Measurements from ENCODE around the gene LENEP. TPM values are rescaled to one million over a fixed set of nuclear protein-coding genes. Genes with fewer than 3 reads are reported as not detected.

Gene LENEP
- total RNA-seq, 1 experiment from 2014 or later: 0.50 TPM

- H3K27ac Mint-ChIP-seq (ENCODE audit: unreplicated experiment): peak overlapping the region; percentile 45
- H3K4me3 Mint-ChIP-seq (ENCODE audit: unreplicated experiment): no peak overlapping the region
- peaks cover 62% of the 10 kb centered on the region for H3K36me3 Mint-ChIP-seq (ENCODE audit: insufficient read depth, unreplicated experiment)
Measured at GRCh38 chr1:155019377-155020245, 26.2 kb downstream of the LENEP start.

GRCh38 chr1:155022136-155022926, 28.9 kb downstream of the LENEP start:
- DNase-seq: no peak
- no peak for TF ChIP-seq CTCF (IDR thresholded peaks at IDR 0.05; ENCODE audit: insufficient read depth in 1 of 2, low read depth in 1 of 2, low read length in 1 of 2, severe bottlenecking in 1 of 2, unreplicated experiment in 1 of 2)
- Mint-ChIP-seq H3K27me3 (ENCODE audit: insufficient read depth, unreplicated experiment) (no peaks in the 10 kb centered on the region), H3K4me3 (ENCODE audit: unreplicated experiment) (peak overlapping the region; percentile 7), H3K4me1 (ENCODE audit: low read depth, unreplicated experiment) (peaks cover 35% of the 10 kb centered on the region), H3K9me3 (ENCODE audit: unreplicated experiment) (no peaks in the 10 kb centered on the region), H3K27ac (ENCODE audit: unreplicated experiment) (peak overlapping the region; percentile 29), H3K36me3 (ENCODE audit: insufficient read depth, unreplicated experiment) (peaks cover 43% of the 10 kb centered on the region)
- POLR2A ChIA-PET: no interaction called here
- no peaks in the 10 kb centered on the region for H3K36me3 ChIP-seq (ENCODE audit: control insufficient read depth, insufficient read depth, low read length)
- H3K4me3 ChIP-seq (ENCODE audit: low read depth, low read length): no peak overlapping the region
- no peaks in the 10 kb centered on the region for H3K27me3 ChIP-seq (replicated peaks; ENCODE audit: control insufficient read depth, insufficient read depth, low read length)
- intact Hi-C loops (cut with micrococcal nuclease; ENCODE audit: unreplicated experiment): no loop called here
- CTCF ChIA-PET: interaction anchor here (0.5 kb wide), 1 partner anchor 25 kb away, joined by 3 read pairs; no protein-coding TSS in a partner anchor
- H3K4me1 ChIP-seq: peaks cover 17% of the 10 kb centered on the region
- H3K9me3 ChIP-seq: no peaks in the 10 kb centered on the region
- BruUV-seq (replicated peaks): no TSS peak

More at GRCh38 chr1:155019377-155020245, 26.2 kb downstream of the LENEP start:
- POLR2A ChIA-PET: no interaction called here
- no peak for TF ChIP-seq CTCF (IDR thresholded peaks at IDR 0.05; ENCODE audit: insufficient read depth in 1 of 2, low read depth in 1 of 2, low read length in 1 of 2, severe bottlenecking in 1 of 2, unreplicated experiment in 1 of 2)
- Histone ChIP-seq H3K9me3 (no peaks in the 10 kb centered on the region), H3K27me3 (replicated peaks; ENCODE audit: control insufficient read depth, insufficient read depth, low read length) (no peaks in the 10 kb centered on the region), H3K4me3 (ENCODE audit: low read depth, low read length) (no peak overlapping the region), H3K4me1 (peaks cover 22% of the 10 kb centered on the region), H3K36me3 (ENCODE audit: control insufficient read depth, insufficient read depth, low read length) (peaks cover 1% of the 10 kb centered on the region)
- intact Hi-C loops (cut with micrococcal nuclease; ENCODE audit: unreplicated experiment): no loop called here
- CTCF ChIA-PET: interaction anchor here (0.5 to 1.3 kb wide), 10 partner anchors 16 to 66 kb away, joined by 3 to 11 read pairs (median 5); partner anchors contain the start of genes ADAM15, LENEP and PBXIP1
- H3K4me1 Mint-ChIP-seq (ENCODE audit: low read depth, unreplicated experiment): peaks cover 42% of the 10 kb centered on the region
- BruUV-seq (replicated peaks): no TSS peak
- DNase-seq: no peak
- H3K9me3 Mint-ChIP-seq (ENCODE audit: unreplicated experiment): no peaks in the 10 kb centered on the region
- no peaks in the 10 kb centered on the region for H3K27me3 Mint-ChIP-seq (ENCODE audit: insufficient read depth, unreplicated experiment)

GRCh38 chr1:155022927-155023236, 29.5 kb downstream of the LENEP start:
- DNase-seq: no peak
- Histone ChIP-seq H3K36me3 (ENCODE audit: control insufficient read depth, insufficient read depth, low read length) (no peaks in the 10 kb centered on the region), H3K27me3 (replicated peaks; ENCODE audit: control insufficient read depth, insufficient read depth, low read length) (no peaks in the 10 kb centered on the region), H3K9me3 (no peaks in the 10 kb centered on the region), H3K4me3 (ENCODE audit: low read depth, low read length) (no peak overlapping the region), H3K4me1 (peaks cover 12% of the 10 kb centered on the region)
- no peaks in the 10 kb centered on the region for H3K9me3 Mint-ChIP-seq (ENCODE audit: unreplicated experiment)
- POLR2A ChIA-PET: no interaction called here
- peaks cover 37% of the 10 kb centered on the region for H3K36me3 Mint-ChIP-seq (ENCODE audit: insufficient read depth, unreplicated experiment)
- no TSS peak for BruUV-seq (replicated peaks)
- H3K4me3 Mint-ChIP-seq (ENCODE audit: unreplicated experiment): no peak overlapping the region
- no peak overlapping the region for H3K27ac Mint-ChIP-seq (ENCODE audit: unreplicated experiment)
- H3K4me1 Mint-ChIP-seq (ENCODE audit: low read depth, unreplicated experiment): peaks cover 32% of the 10 kb centered on the region
- CTCF ChIA-PET: interaction anchor here (0.5 kb wide), 1 partner anchor 26 kb away, joined by 3 read pairs; no protein-coding TSS in a partner anchor
- TF ChIP-seq CTCF (IDR thresholded peaks at IDR 0.05; ENCODE audit: insufficient read depth in 1 of 2, low read depth in 1 of 2, low read length in 1 of 2, severe bottlenecking in 1 of 2, unreplicated experiment in 1 of 2): no peak
- H3K27me3 Mint-ChIP-seq (ENCODE audit: insufficient read depth, unreplicated experiment): no peaks in the 10 kb centered on the region
- intact Hi-C loops (cut with micrococcal nuclease; ENCODE audit: unreplicated experiment): no loop called here

Measured in Caco-2 (cell line).